Hippocampal formation (tissue), 2 donors: ENCODE measurements around the gene CD200R1.

ENCODE experiments used
- DNase-seq, 2 donors: peaks; one replicate each; lab custom pipeline; 2025; lab: John Stamatoyannopoulos, UW

Gene CD200R1

DNA sequence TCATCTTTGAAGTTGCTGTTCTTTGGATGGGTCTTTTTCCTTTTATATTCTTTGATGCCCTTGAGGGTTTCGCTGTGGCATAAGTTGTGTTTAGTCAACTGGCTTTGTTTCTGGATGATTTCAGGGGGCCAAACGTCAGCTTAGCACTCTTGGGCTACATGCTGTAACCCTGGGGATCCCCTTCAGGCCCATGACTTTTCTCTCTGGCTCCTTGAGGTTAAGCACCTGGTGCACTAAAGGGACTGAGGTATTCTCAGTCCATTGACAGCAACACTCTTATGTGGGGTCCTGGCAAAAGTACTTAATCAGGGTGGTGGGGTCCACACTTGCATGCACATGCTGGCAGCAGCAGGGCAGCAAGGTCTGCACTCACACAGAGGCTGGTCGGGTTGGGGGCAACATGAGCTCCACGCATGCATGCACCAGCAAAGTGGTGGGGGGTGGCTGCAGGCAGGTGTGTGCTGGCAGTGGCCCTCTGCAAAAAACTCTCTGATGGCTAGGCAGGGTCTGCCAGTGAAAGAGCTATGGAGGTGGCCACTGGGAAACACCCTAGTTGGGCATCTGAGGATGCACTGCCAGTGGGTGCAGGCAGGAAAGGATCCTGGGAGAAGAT, 90.1 kb downstream of the CD200R1 start:
- no peak for DNase-seq

GRCh38 chr3:112881891-112882290, 93.0 kb downstream of the CD200R1 start:
- DNase-seq = no peak

GRCh38 chr3:112875561-112875960, 99.3 kb downstream of the CD200R1 start:
- no peak for DNase-seq

DNA sequence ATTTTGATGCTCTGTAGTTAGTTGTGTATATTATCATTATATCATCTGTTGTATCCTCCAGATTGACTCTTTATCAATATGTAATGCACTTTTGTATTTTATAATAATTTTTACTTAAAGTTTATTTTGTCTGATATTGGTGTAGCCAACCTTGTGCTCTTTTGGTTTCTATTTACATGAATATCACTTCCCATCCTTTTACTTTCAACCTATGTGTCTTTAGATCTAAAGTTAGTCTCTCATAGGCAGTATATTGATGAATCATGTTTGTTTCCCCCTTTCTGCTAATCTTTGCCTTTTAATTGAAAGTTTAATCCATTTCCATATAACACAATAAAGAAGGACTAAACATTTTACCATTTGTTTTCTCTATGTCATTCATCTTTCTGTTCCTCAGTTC, 100.2 kb downstream of the CD200R1 start:
- no peak for DNase-seq

DNA sequence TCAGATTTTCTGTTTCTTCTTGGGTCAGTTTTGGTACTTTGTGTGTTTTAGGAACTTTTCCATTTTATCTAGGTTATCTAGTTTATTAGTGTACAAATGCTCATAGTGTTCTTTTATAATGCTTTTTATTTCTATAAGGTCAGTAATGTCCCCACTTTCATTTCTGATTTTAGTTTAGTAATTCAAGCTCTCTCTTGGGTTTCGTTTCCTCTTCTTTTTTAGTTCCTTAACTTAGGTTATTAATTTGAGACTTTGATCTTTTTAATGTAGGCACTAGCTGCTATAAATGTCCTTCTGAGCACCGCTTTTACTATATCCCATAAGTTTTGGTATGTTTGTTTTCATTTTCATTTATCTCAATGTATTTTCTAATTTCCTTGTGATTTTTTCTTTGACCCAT, 101.3 kb downstream of the CD200R1 start:
- DNase-seq = no peak

DNA sequence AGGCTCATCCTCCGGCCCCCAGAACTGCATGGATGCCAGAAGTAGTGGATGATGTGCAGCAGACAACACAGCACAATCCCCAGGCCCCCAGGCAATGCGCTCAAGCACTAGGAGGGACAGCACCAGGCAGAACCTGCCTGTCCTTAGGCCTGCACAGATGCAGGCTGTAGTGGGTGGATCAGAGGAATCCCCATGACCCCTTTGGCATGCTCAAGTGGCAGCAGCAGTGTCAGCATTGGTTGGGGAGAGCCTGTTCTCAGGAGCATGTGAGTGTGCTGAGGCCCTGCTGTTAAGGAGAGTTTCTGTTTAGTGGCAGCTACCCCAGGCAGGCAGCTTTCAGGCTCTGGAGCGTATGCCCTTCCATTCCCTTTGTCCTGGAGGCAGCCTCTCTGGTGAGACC, 103.2 kb downstream of the CD200R1 start:
- no peak for DNase-seq
